Neural cell (in vitro differentiated cells): ENCODE results near the gene MYB. TPM values are rescaled to one million over a fixed set of nuclear protein-coding genes. Genes with fewer than 3 reads are reported as not detected.

Source experiments
- H2AFZ ChIP-seq: fragments of 200-600, 300-800 bp; sonication (generic), shearing (Covaris generic); 2 replicates; pipeline ENCODE4 v1.6.0; 2014; ENCODE audit warnings: low read depth, mild to moderate bottlenecking, antibody characterized with exemption, low read length, moderate library complexity
- H3F3A ChIP-seq: fragments of 200-600 bp; shearing (Covaris generic); 2 replicates; pipeline ENCODE4 v1.6.1; 2016; ENCODE audit warnings: mild to moderate bottlenecking, moderate library complexity, mixed read lengths, antibody characterized with exemption, low read length; ENCODE audit not compliant: insufficient read depth, poor library complexity, severe bottlenecking
- H3K27ac ChIP-seq: fragments of 200-600, 300-800 bp; sonication (generic), shearing (Covaris generic); 2 replicates; pipeline ENCODE4 v1.5.1; 2014; ENCODE audit warnings: mild to moderate bottlenecking, low read length, moderate library complexity
- H3K27me3 ChIP-seq: fragments of 300-800, 200-600 bp; sonication (generic), shearing (Covaris generic); 2 replicates; pipeline ENCODE4 v1.6.0; 2014; ENCODE audit warnings: mild to moderate bottlenecking, low read depth, low read length, moderate library complexity; ENCODE audit not compliant: insufficient read depth
- H3K36me3 ChIP-seq: fragments of 300-800, 200-600 bp; sonication (generic), shearing (Covaris generic); 2 replicates; pipeline ENCODE4 v1.5.1; 2014; ENCODE audit warnings: mild to moderate bottlenecking, antibody characterized with exemption, low read length, moderate library complexity; ENCODE audit not compliant: insufficient read depth
- H3K4me2 ChIP-seq: fragments of 300-800, 200-600 bp; sonication (generic), shearing (Covaris generic); 2 replicates; pipeline ENCODE4 v1.6.0; 2014; ENCODE audit warnings: mild to moderate bottlenecking, low read length
- H3K4me3 ChIP-seq: fragments of 300-800, 200-600 bp; sonication (generic), shearing (Covaris generic); 2 replicates; pipeline ENCODE4 v1.5.1; 2014; ENCODE audit warnings: mild to moderate bottlenecking, low read length, moderate library complexity
- H3K79me2 ChIP-seq: fragments of 200-600 bp; shearing (Covaris generic); replicated peaks from 2 replicates; pipeline ENCODE4 v1.6.0; 2014; ENCODE audit warnings: mild to moderate bottlenecking, low read length, moderate library complexity; ENCODE audit not compliant: insufficient read depth
- H3K9ac ChIP-seq: fragments of 300-800, 200-600 bp; sonication (generic), shearing (Covaris generic); 2 replicates; pipeline ENCODE4 v1.6.1; 2016; ENCODE audit warnings: mild to moderate bottlenecking, low read length, mixed read lengths
- H3K9me2 ChIP-seq: fragments of 200-600 bp; shearing (Covaris generic); 2 replicates; pipeline ENCODE4 v1.6.1; 2016; ENCODE audit warnings: mild to moderate bottlenecking, low read length, mixed read lengths; ENCODE audit not compliant: insufficient read depth
- H3K9me3 ChIP-seq: fragments of 200-600, 300-800 bp; sonication (generic), shearing (Covaris generic); 2 replicates; pipeline ENCODE4 v1.6.1; 2016; ENCODE audit warnings: mild to moderate bottlenecking, mixed run types, low read length, moderate library complexity, mixed read lengths
- H4K20me1 ChIP-seq: fragments of 200-600 bp; shearing (Covaris generic); 2 replicates; pipeline ENCODE4 v1.6.1; 2016; ENCODE audit warnings: mild to moderate bottlenecking, mixed run types; ENCODE audit not compliant: insufficient read depth
- CTCF ChIP-seq: fragments of 450-650 bp; IDR thresholded peaks from 2 replicates; pipeline ENCODE4 v1.5.1; 2014; ENCODE audit warnings: antibody characterized with exemption, mild to moderate bottlenecking, moderate library complexity; ENCODE audit not compliant: poor library complexity, severe bottlenecking
- EP300 ChIP-seq: fragments of 450-650 bp; conservative IDR thresholded peaks from 2 replicates; pipeline ENCODE4 v1.6.1; 2014; ENCODE audit warnings: antibody characterized with exemption, mild to moderate bottlenecking, moderate library complexity; ENCODE audit not compliant: poor library complexity, severe bottlenecking
- EZH2 ChIP-seq: fragments of 200-600, 300-800 bp; shearing (Covaris generic), sonication (generic); IDR thresholded peaks from 2 replicates; pipeline ENCODE4 v1.6.1; 2014; ENCODE audit warnings: antibody characterized with exemption, low read length, borderline replicate concordance, mild to moderate bottlenecking; ENCODE audit not compliant: insufficient read depth, poor library complexity, severe bottlenecking
- MXI1 ChIP-seq: fragments of 450-650 bp; conservative IDR thresholded peaks from 2 replicates; pipeline ENCODE4 v1.6.1; 2014; ENCODE audit warnings: antibody characterized with exemption, mild to moderate bottlenecking; ENCODE audit not compliant: poor library complexity, severe bottlenecking
- POLR2AphosphoS5 ChIP-seq: IDR thresholded peaks from 2 replicates; pipeline ENCODE4 v1.6.1; 2012
- RAD21 ChIP-seq: fragments of 450-650 bp; conservative IDR thresholded peaks from 2 replicates; pipeline ENCODE4 v1.6.1; 2014; ENCODE audit warnings: antibody characterized with exemption, mild to moderate bottlenecking, moderate library complexity
- SMC3 ChIP-seq: fragments of 450-650 bp; conservative IDR thresholded peaks from 2 replicates; pipeline ENCODE4 v1.6.1; 2014; ENCODE audit warnings: antibody characterized with exemption, mild to moderate bottlenecking, moderate library complexity; ENCODE audit not compliant: poor library complexity
- TAF1 ChIP-seq: IDR thresholded peaks from 2 replicates; pipeline ENCODE4 v1.6.1; 2012; ENCODE audit warnings: low read depth
- polyA plus RNA-seq: library from polyadenylated mRNA; depleted of rRNA; stranded (reverse); fragments of >200 nt; gene quantifications from 2 replicates; pipeline ENCODE4 v1.2.3, GENCODE V29; 2014
- TF ChIP-seq, protein P1 (sequence below): IDR thresholded peaks from 2 replicates; pipeline ENCODE4 v1.6.1; 2012; ENCODE audit warnings: borderline replicate concordance

MYB gene
- polyA plus RNA-seq, 1 donor from 2014 or later, result 4.0 TPM

- no peak overlapping the region for H2AFZ ChIP-seq
- H3K27me3 ChIP-seq, result no peaks in the 10 kb centered on the region
- no peaks in the 10 kb centered on the region for H3F3A ChIP-seq
These were observed 63.0 kb downstream of the MYB start for GRCh38 chr6:135243871-135244796.

DNA sequence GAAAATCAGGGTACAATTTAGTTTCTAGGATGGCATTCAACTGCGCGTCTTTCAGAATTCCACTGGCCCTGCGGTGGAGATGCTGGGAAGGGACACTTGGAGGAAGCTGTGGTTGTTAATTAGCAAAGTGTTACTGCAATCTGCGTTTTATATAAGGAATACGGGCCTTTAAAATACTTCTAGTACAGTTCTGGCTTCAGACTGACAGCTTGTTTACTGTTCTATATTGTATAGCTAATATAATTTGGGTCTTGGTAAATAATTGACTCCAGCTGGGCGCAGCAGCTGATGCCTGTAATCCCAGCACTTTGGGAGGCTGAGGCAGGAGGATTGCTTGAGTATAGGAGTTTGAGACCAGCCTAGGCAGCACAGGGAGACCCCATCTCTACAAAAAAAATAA is 63.7 kb downstream of the MYB start:
- no peaks in the 10 kb centered on the region for H3K79me2 ChIP-seq
- H2AFZ ChIP-seq, result no peak overlapping the region
- no peaks in the 10 kb centered on the region for H3F3A ChIP-seq
- no peaks in the 10 kb centered on the region for H3K36me3 ChIP-seq
- no peak overlapping the region for H3K27ac ChIP-seq
- H4K20me1 ChIP-seq, result no peaks in the 10 kb centered on the region
- H3K27me3 ChIP-seq, result no peaks in the 10 kb centered on the region
- no peaks in the 10 kb centered on the region for H3K9me2 ChIP-seq
- no peak overlapping the region for H3K4me3 ChIP-seq
- H3K9ac ChIP-seq, result no peak overlapping the region
- H3K4me2 ChIP-seq, result no peak overlapping the region
- no peaks in the 10 kb centered on the region for H3K9me3 ChIP-seq
- TF ChIP-seq, protein P1, sequence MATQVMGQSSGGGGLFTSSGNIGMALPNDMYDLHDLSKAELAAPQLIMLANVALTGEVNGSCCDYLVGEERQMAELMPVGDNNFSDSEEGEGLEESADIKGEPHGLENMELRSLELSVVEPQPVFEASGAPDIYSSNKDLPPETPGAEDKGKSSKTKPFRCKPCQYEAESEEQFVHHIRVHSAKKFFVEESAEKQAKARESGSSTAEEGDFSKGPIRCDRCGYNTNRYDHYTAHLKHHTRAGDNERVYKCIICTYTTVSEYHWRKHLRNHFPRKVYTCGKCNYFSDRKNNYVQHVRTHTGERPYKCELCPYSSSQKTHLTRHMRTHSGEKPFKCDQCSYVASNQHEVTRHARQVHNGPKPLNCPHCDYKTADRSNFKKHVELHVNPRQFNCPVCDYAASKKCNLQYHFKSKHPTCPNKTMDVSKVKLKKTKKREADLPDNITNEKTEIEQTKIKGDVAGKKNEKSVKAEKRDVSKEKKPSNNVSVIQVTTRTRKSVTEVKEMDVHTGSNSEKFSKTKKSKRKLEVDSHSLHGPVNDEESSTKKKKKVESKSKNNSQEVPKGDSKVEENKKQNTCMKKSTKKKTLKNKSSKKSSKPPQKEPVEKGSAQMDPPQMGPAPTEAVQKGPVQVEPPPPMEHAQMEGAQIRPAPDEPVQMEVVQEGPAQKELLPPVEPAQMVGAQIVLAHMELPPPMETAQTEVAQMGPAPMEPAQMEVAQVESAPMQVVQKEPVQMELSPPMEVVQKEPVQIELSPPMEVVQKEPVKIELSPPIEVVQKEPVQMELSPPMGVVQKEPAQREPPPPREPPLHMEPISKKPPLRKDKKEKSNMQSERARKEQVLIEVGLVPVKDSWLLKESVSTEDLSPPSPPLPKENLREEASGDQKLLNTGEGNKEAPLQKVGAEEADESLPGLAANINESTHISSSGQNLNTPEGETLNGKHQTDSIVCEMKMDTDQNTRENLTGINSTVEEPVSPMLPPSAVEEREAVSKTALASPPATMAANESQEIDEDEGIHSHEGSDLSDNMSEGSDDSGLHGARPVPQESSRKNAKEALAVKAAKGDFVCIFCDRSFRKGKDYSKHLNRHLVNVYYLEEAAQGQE, result no peak
- TF ChIP-seq TAF1 (no peak), EZH2 (no peak), RAD21 (no peak), SMC3 (no peak), CTCF (no peak)

More at GRCh38 chr6:135243871-135244796, 63.0 kb downstream of the MYB start:
- H3K9me2 ChIP-seq, result no peaks in the 10 kb centered on the region
- no peak overlapping the region for H3K4me2 ChIP-seq
- TF ChIP-seq, protein P1, result no peak
- no peak for TF ChIP-seq MXI1
- no peak for TF ChIP-seq EP300
- no peak for TF ChIP-seq RAD21
- no peak for TF ChIP-seq EZH2
- no peak for TF ChIP-seq SMC3
- TF ChIP-seq CTCF, result no peak
- TF ChIP-seq TAF1, result no peak
- no peak for TF ChIP-seq POLR2AphosphoS5
- H3K4me3 ChIP-seq, result no peak overlapping the region
- no peaks in the 10 kb centered on the region for H3K9me3 ChIP-seq
- H3K9ac ChIP-seq, result no peak overlapping the region
- H3K36me3 ChIP-seq, result no peaks in the 10 kb centered on the region
- no peaks in the 10 kb centered on the region for H4K20me1 ChIP-seq
- no peak overlapping the region for H3K27ac ChIP-seq
- H3K79me2 ChIP-seq, result no peaks in the 10 kb centered on the region
